Stimulated activated CD4-positive, alpha-beta T cell treated with anti-CD3 and anti-CD28 coated beads, Interleukin-1b, Interleukin-23, amount 100 ng/mL, for 48 hours (primary cell): ENCODE data around the gene MCM3AP.
"Not testable (repeated sequence)": the region's sequence is repeated elsewhere in the genome, so short reads cannot be mapped to it uniquely, and the experiment has no call there.

Experiments used
- DNase-seq: peaks from one replicate; pipeline ENCODE4 v3.0.0-alpha.2; 2020

Gene MCM3AP

GRCh38 chr21:46310260-46310659 is 24.8 kb upstream of the MCM3AP start:
- not testable (repeated sequence) for DNase-seq

- DNase-seq: no peak
Observed at GRCh38 chr21:46308431-46308830, 23.0 kb upstream of the MCM3AP start.

DNA sequence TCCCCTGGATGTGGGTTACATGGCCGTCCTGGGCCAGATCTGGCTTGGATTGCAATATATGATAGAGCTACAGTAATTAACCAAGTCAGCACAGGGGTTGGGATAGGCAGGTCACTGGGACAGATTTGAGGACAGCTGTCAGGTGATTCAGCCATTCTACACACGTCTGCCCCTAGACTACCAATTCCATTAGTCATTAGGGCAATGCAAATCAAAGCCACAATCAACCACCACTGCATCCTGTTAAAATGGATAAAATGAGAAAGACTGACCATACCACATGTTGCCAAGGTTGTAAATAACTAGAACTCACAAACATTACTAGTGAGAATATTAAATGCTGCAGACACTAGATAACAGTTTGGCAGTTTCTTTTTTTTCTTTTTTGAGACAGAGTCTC is 22.2 kb upstream of the MCM3AP start:
- no peak for DNase-seq

DNA sequence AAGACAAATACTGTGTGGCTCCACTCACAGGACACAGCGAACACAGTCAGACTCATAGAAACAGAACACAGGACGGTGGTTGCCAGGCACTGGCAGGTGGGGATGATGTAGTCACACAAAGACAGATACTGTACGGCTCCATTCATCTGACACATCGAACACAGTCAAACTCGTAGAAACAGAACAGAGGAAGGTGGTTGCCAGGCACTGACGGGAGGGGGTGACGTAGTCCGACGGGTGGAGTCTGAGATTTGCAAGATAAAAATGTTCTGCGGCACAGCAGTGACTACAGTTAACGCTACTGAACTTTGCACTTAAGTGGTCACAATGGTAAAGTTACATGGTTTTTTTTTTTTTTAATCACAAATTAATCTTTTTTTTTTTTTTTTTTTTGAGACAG is 19.5 kb upstream of the MCM3AP start:
- no peak for DNase-seq

DNA sequence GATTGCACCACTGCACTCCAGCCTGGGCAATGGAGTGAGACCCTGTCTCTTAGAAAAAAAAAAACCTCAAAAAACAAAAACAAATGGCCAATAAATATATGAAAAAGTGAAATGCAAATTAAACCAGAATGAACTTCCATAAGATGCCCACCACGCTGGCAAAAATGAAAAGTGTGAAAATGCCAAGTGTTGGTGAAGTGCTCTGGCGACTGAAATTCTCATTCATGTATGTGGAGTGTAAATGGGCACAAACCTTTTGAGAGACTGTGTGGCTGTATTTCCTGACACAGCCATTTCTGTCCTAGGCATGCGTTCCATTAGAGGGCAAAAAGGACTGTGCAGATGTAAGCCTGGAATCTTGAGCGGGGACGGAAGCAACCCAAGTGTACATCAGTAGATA is 19.0 kb upstream of the MCM3AP start:
- DNase-seq: no peak

DNA sequence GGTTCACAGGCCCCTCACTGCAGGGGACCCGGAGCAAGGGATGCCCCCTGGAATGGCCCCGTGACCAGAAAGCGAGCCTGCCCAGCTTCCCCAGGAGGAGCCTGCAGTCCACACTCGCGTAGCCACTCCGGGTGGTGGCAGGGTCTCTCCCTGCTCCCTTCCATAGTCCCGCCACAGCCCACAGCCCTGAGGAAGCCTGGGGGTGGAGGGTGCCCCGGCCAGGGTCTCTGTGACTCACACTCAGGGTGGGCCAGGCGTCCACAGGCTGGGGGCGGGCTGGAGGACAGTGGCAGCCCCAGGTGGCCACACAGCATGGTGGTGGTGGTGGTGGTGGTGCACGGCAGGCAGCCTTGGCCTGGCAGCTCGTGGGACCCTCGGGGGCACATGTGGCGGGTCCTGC is 16.3 kb upstream of the MCM3AP start:
- DNase-seq: no peak

GRCh38 chr21:46299167-46299566 is 13.8 kb upstream of the MCM3AP start:
- DNase-seq: no peak

GRCh38 chr21:46297338-46298271 is 12.2 kb upstream of the MCM3AP start:
- no peak for DNase-seq

- peak; percentile 65 for DNase-seq
Observed at GRCh38 chr21:46295996-46296752, 10.8 kb upstream of the MCM3AP start.

DNA sequence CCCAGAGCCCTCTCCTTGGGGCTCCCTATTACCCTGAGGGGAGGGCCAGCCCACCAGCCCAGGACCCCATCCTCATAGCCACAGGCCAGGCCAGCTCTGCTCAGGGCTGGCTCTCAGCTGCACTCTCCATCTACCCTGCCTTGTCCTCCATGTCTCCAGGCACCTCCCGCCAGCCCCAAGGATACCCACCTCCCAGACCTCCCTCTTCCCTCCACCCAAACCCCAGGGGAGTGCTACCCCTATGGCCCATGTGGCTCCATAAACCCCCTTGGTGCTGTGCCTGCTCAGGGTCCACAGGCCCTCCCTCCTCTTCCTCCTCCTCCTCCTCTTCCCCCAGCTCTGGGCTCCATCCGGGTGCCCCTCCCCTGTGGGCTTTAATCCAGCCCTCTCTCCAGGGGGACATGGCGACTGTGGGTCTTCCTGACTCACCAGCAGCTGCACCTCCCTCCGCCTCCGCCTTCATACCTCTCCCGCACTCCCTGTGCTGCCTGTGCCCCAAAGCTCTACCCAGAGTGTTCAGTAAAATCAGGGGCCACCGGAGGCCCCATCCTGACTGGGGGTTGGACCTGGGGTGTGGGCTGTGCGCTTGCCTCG is 9.9 kb upstream of the MCM3AP start:
- no peak for DNase-seq

DNA sequence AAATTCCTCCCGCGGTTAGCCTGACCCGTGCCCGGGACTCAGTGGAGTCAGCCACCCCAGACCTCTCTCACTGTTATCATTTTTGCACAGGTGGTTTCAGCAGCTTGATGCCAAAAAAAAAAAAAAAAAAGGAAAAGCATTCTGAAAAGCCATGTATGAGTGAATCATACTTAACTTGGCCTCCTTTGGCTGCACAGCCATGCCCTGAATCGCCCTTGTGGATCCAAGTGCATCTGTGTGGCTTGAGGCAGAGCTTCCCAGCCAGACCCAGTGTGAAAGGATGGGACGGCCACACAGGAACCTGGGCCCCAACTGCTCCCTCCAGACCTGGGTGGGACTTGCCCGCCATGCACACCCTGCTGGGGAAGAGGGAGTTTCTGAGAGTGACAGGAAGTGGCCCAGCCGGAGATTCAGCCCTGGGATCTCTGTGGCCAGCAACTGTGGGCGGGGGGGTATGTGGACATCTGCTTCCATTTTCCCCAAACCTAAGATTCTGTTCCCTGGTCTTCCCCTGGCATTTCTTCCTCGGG is 9.3 kb upstream of the MCM3AP start:
- DNase-seq: no peak

DNA sequence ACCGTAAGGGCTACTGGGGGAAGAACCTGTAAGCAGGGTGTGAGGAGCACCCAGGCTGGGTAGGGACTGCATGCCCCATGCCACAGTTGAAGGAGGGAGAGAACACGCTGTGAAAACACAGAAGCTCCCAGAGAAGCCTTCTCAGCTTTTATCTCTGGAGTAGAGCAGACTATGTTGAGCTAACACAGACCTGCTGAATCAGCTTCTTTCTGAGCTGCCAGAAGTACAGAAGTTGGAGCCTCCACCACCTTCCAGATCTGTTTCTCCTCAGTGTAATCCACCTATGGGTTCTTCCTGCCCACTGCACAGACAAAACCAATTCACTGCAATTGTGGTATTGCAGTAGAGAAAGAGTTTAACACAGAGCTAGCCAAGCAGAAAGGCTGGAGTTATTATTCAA is 6.2 kb upstream of the MCM3AP start:
- no peak for DNase-seq

DNA sequence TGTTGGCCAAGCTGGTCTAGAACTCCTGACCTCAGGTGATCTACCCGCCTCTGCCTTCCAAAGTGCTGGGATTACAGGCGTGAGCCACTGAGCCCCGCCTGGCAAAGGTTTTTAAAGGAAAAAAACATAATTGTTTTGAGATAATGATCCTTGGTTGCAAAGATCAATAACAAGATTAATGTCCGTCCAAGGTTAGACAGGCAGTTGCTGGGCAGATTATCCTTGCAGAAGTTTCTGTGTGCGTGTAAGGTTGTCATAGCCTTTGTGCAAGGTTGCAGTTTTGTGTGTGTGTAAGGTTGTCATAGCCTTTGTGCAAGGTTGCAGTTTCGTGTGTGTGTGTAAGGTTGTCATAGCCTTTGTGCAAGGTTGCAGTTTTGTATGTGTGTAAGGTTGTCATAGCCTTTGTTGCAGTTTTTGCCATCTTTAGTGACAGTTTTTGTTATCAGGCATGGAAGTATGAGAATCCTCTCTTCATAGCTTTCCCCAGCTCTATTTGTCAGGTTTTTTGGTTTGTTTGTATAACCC is 4.3 kb upstream of the MCM3AP start:
- no peak for DNase-seq

DNA sequence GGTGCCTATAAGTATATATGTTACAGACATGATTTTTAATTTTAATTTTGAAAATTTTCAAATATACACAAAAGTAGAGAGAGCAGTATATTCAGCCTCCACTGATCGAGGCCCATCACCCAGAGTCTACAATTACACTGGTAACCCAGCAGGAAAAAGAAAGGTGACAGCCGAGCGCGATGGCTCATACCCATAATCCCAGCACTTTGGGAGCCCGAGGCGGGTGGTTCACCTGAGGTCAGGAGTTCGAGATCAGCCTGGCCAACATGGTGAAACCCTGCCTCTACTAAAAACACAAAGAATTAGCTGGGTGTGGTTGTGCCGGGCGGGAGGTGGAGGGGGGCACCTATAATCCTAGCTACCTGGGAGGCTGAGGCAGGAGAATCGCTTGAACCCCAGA is 2.1 kb upstream of the MCM3AP start:
- no peak for DNase-seq

- DNase-seq: no peak
Observed at GRCh38 chr21:46286648-46287002, 1.2 kb upstream of the MCM3AP start.

- peak; percentile 89 for DNase-seq
Observed at GRCh38 chr21:46285761-46286647, 593 bp upstream of the MCM3AP start, which contains the start of gene YBEY. YBEY (plus strand) TSS chr21:46286342; CDS start chr21:46286914, 572 bp downstream.

- DNase-seq: no peak
Observed at GRCh38 chr21:46284733-46285132, 678 bp downstream of the MCM3AP start.

- DNase-seq: no peak
Observed at GRCh38 chr21:46284077-46284644, 1.2 kb downstream of the MCM3AP start.

GRCh38 chr21:46274797-46275390 is 10.5 kb downstream of the MCM3AP start:
- DNase-seq: no peak

DNA sequence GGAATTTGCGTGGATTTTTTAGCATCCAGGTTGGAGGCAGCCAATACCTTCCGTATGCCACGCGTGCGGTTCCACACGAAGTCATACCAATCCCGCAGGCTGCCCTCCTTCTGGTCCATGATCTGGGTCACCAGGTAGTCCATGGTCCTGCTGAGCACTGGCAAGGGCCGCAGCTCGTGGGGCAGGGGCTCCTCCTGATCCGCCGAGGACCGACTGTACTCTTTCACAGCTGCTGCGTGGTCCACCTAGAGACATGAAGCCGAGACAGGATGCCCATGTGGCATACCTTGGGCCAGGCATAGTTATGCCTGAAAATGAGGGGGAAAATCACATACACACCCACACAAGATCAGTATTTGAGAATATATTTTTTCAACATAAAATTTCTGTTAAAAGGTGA is 12.1 kb downstream of the MCM3AP start:
- no peak for DNase-seq

DNA sequence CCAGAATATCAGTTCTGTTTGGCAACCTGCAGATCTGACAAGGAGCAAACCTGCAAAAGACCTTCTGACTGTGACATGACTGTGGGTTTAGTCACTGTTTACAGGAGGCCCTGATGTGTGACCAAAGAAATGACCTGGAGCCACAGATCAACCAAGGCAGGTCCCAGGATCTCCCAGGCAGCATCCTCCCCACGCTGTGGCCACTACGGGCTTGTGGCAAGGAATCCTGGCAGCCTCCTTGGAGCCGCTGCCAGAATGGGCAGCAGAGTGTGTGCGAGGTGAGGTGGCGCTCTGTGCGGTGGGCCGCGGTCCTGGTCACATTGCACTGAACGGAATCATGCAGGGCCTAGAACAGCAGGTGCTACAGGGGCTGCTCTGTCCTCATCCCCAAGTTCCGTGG is 15.9 kb downstream of the MCM3AP start:
- DNase-seq: no peak
